ENCODE results near the gene CRY1. TPM values are rescaled to one million over a fixed set of nuclear protein-coding genes. Genes with fewer than 3 reads are reported as not detected.

CRY1 gene
- total and polyA plus RNA-seq, 8 donors: 3.6 to 95.1 (median 24.0) TPM

- peaks cover 0 to 11% (median 0%) of the 10 kb centered on the region in 4 donors for H3K4me1 ChIP-seq
- no peak for TF ChIP-seq POLR2A (IDR thresholded peaks at IDR 0.05)
- TF ChIP-seq, protein P1, sequence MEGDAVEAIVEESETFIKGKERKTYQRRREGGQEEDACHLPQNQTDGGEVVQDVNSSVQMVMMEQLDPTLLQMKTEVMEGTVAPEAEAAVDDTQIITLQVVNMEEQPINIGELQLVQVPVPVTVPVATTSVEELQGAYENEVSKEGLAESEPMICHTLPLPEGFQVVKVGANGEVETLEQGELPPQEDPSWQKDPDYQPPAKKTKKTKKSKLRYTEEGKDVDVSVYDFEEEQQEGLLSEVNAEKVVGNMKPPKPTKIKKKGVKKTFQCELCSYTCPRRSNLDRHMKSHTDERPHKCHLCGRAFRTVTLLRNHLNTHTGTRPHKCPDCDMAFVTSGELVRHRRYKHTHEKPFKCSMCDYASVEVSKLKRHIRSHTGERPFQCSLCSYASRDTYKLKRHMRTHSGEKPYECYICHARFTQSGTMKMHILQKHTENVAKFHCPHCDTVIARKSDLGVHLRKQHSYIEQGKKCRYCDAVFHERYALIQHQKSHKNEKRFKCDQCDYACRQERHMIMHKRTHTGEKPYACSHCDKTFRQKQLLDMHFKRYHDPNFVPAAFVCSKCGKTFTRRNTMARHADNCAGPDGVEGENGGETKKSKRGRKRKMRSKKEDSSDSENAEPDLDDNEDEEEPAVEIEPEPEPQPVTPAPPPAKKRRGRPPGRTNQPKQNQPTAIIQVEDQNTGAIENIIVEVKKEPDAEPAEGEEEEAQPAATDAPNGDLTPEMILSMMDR (IDR thresholded peaks at IDR 0.05): no peak
- TF ChIP-seq POLR2AphosphoS5 (IDR thresholded peaks at IDR 0.05): no peak
- no peak for TF ChIP-seq EP300 (IDR thresholded peaks at IDR 0.05)
- no peak overlapping the region for H3K27ac ChIP-seq
- 55 to 63% (median 59%) methylated on average over 2 of the region's 2 CpGs for WGBS, 5 donors
- H3K4me3 ChIP-seq: no peak overlapping the region
- H3K36me3 ChIP-seq: peaks cover 7 to 40% (median 36%) of the 10 kb centered on the region in 4 donors
- no peak for DNase-seq
- no peaks in the 10 kb centered on the region for H3K9me3 ChIP-seq
- intact Hi-C loops (cut with DNase I; ENCODE audit: low total_unique reads): no loop called here
- H3K27me3 ChIP-seq: no peaks in the 10 kb centered on the region
These were observed 98.6 kb downstream of the CRY1 start for GRCh38 chr12:106994579-106995220.

- peaks cover 0 to 17% (median 11%) of the 10 kb centered on the region in 4 donors for H3K36me3 ChIP-seq
- H3K9me3 ChIP-seq: no peaks in the 10 kb centered on the region
- peak; percentile 44 to 60 for DNase-seq
- peaks cover 27 to 57% (median 44%) of the 10 kb centered on the region in 4 donors for H3K4me1 ChIP-seq
- peak overlapping the region; percentile 43 to 97 (median 95) for H3K27ac ChIP-seq
- intact Hi-C loops (cut with DNase I; ENCODE audit: low total_unique reads): no loop called here
- WGBS, 5 donors: 38 to 57% (median 44%) methylated on average over 6 of the region's 6 CpGs
- H3K27me3 ChIP-seq: no peaks in the 10 kb centered on the region
- H3K4me3 ChIP-seq: peak overlapping the region in 1 of 4 donors; percentile 67
- TF ChIP-seq POLR2A (IDR thresholded peaks at IDR 0.05): no peak
- TF ChIP-seq POLR2AphosphoS5 (IDR thresholded peaks at IDR 0.05): peak in 1 of 3 donors; percentile 12
These were observed 105.5 kb downstream of the CRY1 start for GRCh38 chr12:106987846-106988245.

GRCh38 chr12:106986625-106987389 lies 106.5 kb downstream of the CRY1 start, which contains the start of gene MTERF2:
Gene MTERF2, minus strand, starts transcription at chr12:106987146. Its CDS starts 8,432 bp downstream, at chr12:106978714.
- intact Hi-C loops (cut with DNase I; ENCODE audit: low total_unique reads): no loop called here
- TF ChIP-seq POLR2A (IDR thresholded peaks at IDR 0.05) (peak in 2 of 4 donors; percentile 22 to 57), EP300 (IDR thresholded peaks at IDR 0.05) (no peak), POLR2AphosphoS5 (IDR thresholded peaks at IDR 0.05) (peak; percentile 70 to 81 (median 77))
- TF ChIP-seq, protein P1 (IDR thresholded peaks at IDR 0.05): no peak
- peaks cover 0 to 17% (median 8%) of the 10 kb centered on the region in 4 donors for H3K36me3 ChIP-seq
- no peaks in the 10 kb centered on the region for H3K9me3 ChIP-seq
- peaks cover 27 to 63% (median 48%) of the 10 kb centered on the region in 4 donors for H3K4me1 ChIP-seq
- H3K4me3 ChIP-seq: peak within 1 kb of the TSS; percentile 63 to 67 (median 64)
- H3K27me3 ChIP-seq: no peaks in the 10 kb centered on the region
- 0 to 1% (median 1%) methylated on average over 34 to 50 of the region's 50 CpGs for WGBS, 5 donors
- peak within 1 kb of the TSS; percentile 90 to 97 (median 95) for H3K27ac ChIP-seq
- peak; percentile 93 to 98 for DNase-seq

GRCh38 chr12:106986135-106986534 lies 107.2 kb downstream of the CRY1 start:
- H3K27me3 ChIP-seq: no peaks in the 10 kb centered on the region
- peak overlapping the region; percentile 90 to 97 (median 95) for H3K27ac ChIP-seq
- peaks cover 0 to 17% (median 8%) of the 10 kb centered on the region in 4 donors for H3K36me3 ChIP-seq
- WGBS, 5 donors: 22 to 30% (median 27%) methylated on average over 4 of the region's 4 CpGs
- intact Hi-C loops (cut with DNase I; ENCODE audit: low total_unique reads): no loop called here
- peak overlapping the region; percentile 63 to 67 (median 64) for H3K4me3 ChIP-seq
- H3K4me1 ChIP-seq: peaks cover 29 to 70% (median 51%) of the 10 kb centered on the region in 4 donors
- no peak for DNase-seq
- TF ChIP-seq POLR2A (IDR thresholded peaks at IDR 0.05) (no peak), POLR2AphosphoS5 (IDR thresholded peaks at IDR 0.05) (no peak), EP300 (IDR thresholded peaks at IDR 0.05) (no peak)
- TF ChIP-seq, protein P1 (IDR thresholded peaks at IDR 0.05): no peak
- H3K9me3 ChIP-seq: no peaks in the 10 kb centered on the region

All from stomach (tissue), 9 donors.